Gastrocnemius medialis (tissue), 4 donors: Measurements from ENCODE around the gene PPP1R27.

Source experiments
- POLR2A ChIP-seq, 2 donors: fragments of 450-650 bp; IDR thresholded peaks; one replicate each; pipeline ENCODE4 v1.6.1; 2017; ENCODE audit warnings: antibody characterized with exemption in 2 of 2, mild to moderate bottlenecking in 2 of 2, moderate library complexity in 2 of 2
- TF ChIP-seq, protein P1 (sequence below), 5 experiments: fragments of 450-650 bp in 3 of 5; fragments of 200-600 bp in 2 of 5; sonication (generic) in 2 of 5; IDR thresholded peaks in 4 of 5; conservative IDR thresholded peaks in 1 of 5; 1 replicate in 4 of 5; 2 replicates in 1 of 5; pipeline ENCODE4 v1.5.1; 2016 to 2019; ENCODE audit warnings: antibody characterized with exemption in 5 of 5, mild to moderate bottlenecking in 3 of 5, moderate library complexity in 3 of 5

DNA sequence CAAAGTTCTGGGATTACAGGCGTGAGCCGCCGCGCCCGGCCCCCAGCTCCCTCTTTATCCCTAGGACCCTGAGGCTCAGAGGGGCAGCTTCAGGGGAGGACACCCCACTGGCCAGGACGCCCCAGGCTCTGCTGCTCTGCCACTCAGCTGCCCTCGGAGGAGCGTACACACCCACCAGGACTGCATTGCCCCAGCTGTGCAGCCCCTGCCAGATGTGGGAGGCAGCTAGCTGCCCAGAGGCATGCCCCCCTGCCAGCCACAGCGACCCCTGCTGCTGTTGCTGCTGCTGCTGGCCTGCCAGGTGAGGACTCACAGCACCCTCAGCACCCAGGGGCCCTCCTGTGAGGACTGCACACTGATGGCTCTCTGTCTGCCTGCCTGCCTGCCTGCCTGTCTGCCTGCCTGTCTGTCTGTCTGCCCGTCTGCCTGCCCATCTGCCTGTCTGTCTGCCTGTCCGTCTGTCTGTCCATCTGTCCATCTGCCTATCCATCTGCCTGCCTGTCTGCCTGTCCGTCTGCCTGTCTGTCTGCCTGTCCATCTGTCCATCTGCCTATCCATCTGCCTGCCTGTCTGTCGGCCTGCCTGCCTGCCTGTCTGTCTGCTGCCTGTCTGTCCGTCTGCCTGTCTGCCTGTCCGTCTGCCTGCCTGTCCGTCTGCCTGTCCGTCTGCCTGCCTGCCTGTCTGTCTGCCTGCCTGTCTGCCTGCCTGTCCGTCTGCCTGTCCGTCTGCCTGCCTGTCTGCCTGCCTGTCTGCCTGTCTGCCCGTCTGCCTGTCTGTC, 25.9 kb downstream of the PPP1R27 start:
- TF ChIP-seq POLR2A (IDR thresholded peaks at IDR 0.05): no peak
- TF ChIP-seq, protein P1, sequence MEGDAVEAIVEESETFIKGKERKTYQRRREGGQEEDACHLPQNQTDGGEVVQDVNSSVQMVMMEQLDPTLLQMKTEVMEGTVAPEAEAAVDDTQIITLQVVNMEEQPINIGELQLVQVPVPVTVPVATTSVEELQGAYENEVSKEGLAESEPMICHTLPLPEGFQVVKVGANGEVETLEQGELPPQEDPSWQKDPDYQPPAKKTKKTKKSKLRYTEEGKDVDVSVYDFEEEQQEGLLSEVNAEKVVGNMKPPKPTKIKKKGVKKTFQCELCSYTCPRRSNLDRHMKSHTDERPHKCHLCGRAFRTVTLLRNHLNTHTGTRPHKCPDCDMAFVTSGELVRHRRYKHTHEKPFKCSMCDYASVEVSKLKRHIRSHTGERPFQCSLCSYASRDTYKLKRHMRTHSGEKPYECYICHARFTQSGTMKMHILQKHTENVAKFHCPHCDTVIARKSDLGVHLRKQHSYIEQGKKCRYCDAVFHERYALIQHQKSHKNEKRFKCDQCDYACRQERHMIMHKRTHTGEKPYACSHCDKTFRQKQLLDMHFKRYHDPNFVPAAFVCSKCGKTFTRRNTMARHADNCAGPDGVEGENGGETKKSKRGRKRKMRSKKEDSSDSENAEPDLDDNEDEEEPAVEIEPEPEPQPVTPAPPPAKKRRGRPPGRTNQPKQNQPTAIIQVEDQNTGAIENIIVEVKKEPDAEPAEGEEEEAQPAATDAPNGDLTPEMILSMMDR (IDR thresholded peaks at IDR 0.05 in 4 of 5, conservative IDR thresholded peaks at IDR 0.05 in 1 of 5): no peak
